Ovary (tissue), 3 donors: ENCODE data around the gene OR1I1.

Experiments used
- CTCF ChIP-seq, 3 donors: fragments of 450-650 bp in 2 of 3; fragments of 200-600 bp in 1 of 3; IDR thresholded peaks; one replicate each; pipeline versions ENCODE4 v1.5.1 to v1.8.0; 2016 to 2022; ENCODE audit warnings: antibody characterized with exemption in 3 of 3, mild to moderate bottlenecking in 1 of 3
- POLR2A ChIP-seq: fragments of 450-650 bp; IDR thresholded peaks from one replicate; pipeline ENCODE4 v1.6.1; 2017; ENCODE audit warnings: antibody characterized with exemption, mild to moderate bottlenecking, moderate library complexity
- donor health status: DM: no; HTN: no; CAD: no.

GRCh38 chr19:15141143-15141542 lies 59.1 kb downstream of the OR1I1 start:
- TF ChIP-seq CTCF (IDR thresholded peaks at IDR 0.05) = no peak
- no peak for TF ChIP-seq POLR2A
